ENCODE data around the gene FBXO7.

Gene FBXO7

GRCh38 chr22:32489377-32489776, 14.8 kb downstream of the FBXO7 start:
- FAIRE-seq: no peak

GRCh38 chr22:32490279-32490678, 15.7 kb downstream of the FBXO7 start:
- DNase-seq (ENCODE audit: low spot score) (no peak), FAIRE-seq (no peak)

More at GRCh38 chr22:32489377-32489776, 14.8 kb downstream of the FBXO7 start:
- DNase-seq (ENCODE audit: low spot score): no peak

GRCh38 chr22:32492111-32492510, 17.5 kb downstream of the FBXO7 start:
- DNase-seq (ENCODE audit: low spot score): no peak
- no peak for FAIRE-seq

- FAIRE-seq: no peak
- no peak for DNase-seq (ENCODE audit: low spot score)
Observed at GRCh38 chr22:32493551-32493950, 18.9 kb downstream of the FBXO7 start.

- DNase-seq (ENCODE audit: low spot score) (no peak), FAIRE-seq (no peak)
Observed at GRCh38 chr22:32494971-32495370, 20.4 kb downstream of the FBXO7 start.

- no peak for FAIRE-seq
- DNase-seq (ENCODE audit: low spot score): no peak
Observed at GRCh38 chr22:32499666-32500065, 25.1 kb downstream of the FBXO7 start.

- no peak for FAIRE-seq
- DNase-seq (ENCODE audit: low spot score): no peak
Observed at GRCh38 chr22:32501836-32502752, 27.5 kb downstream of the FBXO7 start.

GRCh38 chr22:32509045-32509444, 34.4 kb downstream of the FBXO7 start:
- FAIRE-seq (no peak), DNase-seq (ENCODE audit: low spot score) (no peak)

GRCh38 chr22:32511274-32511673, 36.7 kb downstream of the FBXO7 start:
- FAIRE-seq: no peak
- DNase-seq (ENCODE audit: low spot score): no peak

- FAIRE-seq (no peak), DNase-seq (ENCODE audit: low spot score) (no peak)
Observed at GRCh38 chr22:32511776-32512175, 37.2 kb downstream of the FBXO7 start.

- DNase-seq (ENCODE audit: low spot score) (no peak), FAIRE-seq (peak; percentile 17)
Observed at GRCh38 chr22:32512267-32512982, 37.8 kb downstream of the FBXO7 start.

GRCh38 chr22:32515084-32515483, 40.5 kb downstream of the FBXO7 start:
- DNase-seq (ENCODE audit: low spot score): no peak
- FAIRE-seq: no peak

- DNase-seq (ENCODE audit: low spot score) (no peak), FAIRE-seq (no peak)
Observed at GRCh38 chr22:32517488-32517887, 42.9 kb downstream of the FBXO7 start.

- no peak for DNase-seq (ENCODE audit: low spot score)
- FAIRE-seq: peak; percentile 20
Observed at GRCh38 chr22:32517921-32518320, 43.3 kb downstream of the FBXO7 start.

- FAIRE-seq (no peak), DNase-seq (ENCODE audit: low spot score) (no peak)
Observed at GRCh38 chr22:32518381-32518780, 43.8 kb downstream of the FBXO7 start.

- FAIRE-seq (no peak), DNase-seq (ENCODE audit: low spot score) (no peak)
Observed at GRCh38 chr22:32518848-32519247, 44.2 kb downstream of the FBXO7 start.

GRCh38 chr22:32520612-32521011, 46.0 kb downstream of the FBXO7 start:
- peak; percentile 20 for FAIRE-seq

GRCh38 chr22:32522237-32522636, 47.6 kb downstream of the FBXO7 start:
- DNase-seq (ENCODE audit: low spot score): no peak
- FAIRE-seq: no peak

More at GRCh38 chr22:32520612-32521011, 46.0 kb downstream of the FBXO7 start:
- no peak for DNase-seq (ENCODE audit: low spot score)

GRCh38 chr22:32527756-32528155, 53.1 kb downstream of the FBXO7 start:
- DNase-seq (ENCODE audit: low spot score): no peak
- FAIRE-seq: no peak

GRCh38 chr22:32528316-32528715, 53.7 kb downstream of the FBXO7 start:
- no peak for DNase-seq (ENCODE audit: low spot score)
- FAIRE-seq: peak; percentile 55

- FAIRE-seq (peak; percentile 96), DNase-seq (ENCODE audit: low spot score) (peak; percentile 90)
Observed at GRCh38 chr22:32528984-32529982, 54.7 kb downstream of the FBXO7 start.
